Activated naive CD4-positive, alpha-beta T cell treated with anti-CD3 and anti-CD28 coated beads, Interleukin-2, amount 50 U/mL, for 72 hours (primary cell): Measurements from ENCODE around the gene PGBD2. TPM values are rescaled to one million over a fixed set of nuclear protein-coding genes. Genes with fewer than 3 reads are reported as not detected.
"Not testable (repeated sequence)": the region's sequence is repeated elsewhere in the genome, so short reads cannot be mapped to it uniquely, and the experiment has no call there.

Experiments
- ATAC-seq, 2 donors: fragments of 150-1000 bp; cut with Tn5 transposase; 2 replicates each; pipeline ENCODE4 v1.10.0; 2021; ENCODE audit warnings: mild to moderate bottlenecking in 2 of 2, moderate library complexity in 2 of 2
- DNase-seq, 2 donors: peaks; one replicate each; pipeline ENCODE4 v3.0.0; 2021 to 2022; ENCODE audit warnings: low spot score in 2 of 2
- H3K27ac Mint-ChIP-seq, 2 donors: one replicate each; pipeline ENCODE4 v1.8.0; 2022; ENCODE audit warnings: mild to moderate bottlenecking in 2 of 2, mixed read lengths in 2 of 2
- H3K36me3 Mint-ChIP-seq, 2 donors: one replicate each; pipeline ENCODE4 v1.8.0; 2022; ENCODE audit warnings: mixed read lengths in 2 of 2
- H3K9me3 Mint-ChIP-seq, 2 donors: one replicate each; pipeline ENCODE4 v1.8.0; 2022; ENCODE audit warnings: mixed read lengths in 2 of 2
- total RNA-seq, 2 donors: library from RNA; stranded (reverse); gene quantifications; one replicate each; pipeline ENCODE4 v1.2.3, GENCODE V29; 2022

The PGBD2 gene
- total RNA-seq, 2 donors from 2014 or later: 2.5 to 5.9 TPM

DNA sequence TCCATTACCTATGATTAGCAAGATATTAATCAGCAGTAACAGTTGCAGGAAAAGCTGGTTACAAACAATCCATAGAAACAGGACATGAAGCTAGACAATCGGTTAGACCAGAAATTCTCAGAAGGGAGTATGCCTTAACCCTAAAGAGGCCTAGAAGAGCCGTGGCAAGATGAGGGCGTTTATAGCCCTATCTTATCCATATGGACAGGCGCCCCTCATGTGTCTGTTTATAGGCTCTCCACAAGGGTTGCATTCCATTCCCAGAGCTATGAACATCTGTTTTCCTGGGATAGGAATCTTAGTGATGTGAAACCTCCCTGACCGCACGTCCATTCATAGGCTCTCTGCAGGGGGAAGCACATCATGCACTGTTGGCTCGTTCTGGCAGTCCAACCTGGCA is 23.6 kb upstream of the PGBD2 start:
- not testable (repeated sequence) for DNase-seq, H3K36me3 Mint-ChIP-seq, ATAC-seq, H3K27ac Mint-ChIP-seq, H3K9me3 Mint-ChIP-seq

DNA sequence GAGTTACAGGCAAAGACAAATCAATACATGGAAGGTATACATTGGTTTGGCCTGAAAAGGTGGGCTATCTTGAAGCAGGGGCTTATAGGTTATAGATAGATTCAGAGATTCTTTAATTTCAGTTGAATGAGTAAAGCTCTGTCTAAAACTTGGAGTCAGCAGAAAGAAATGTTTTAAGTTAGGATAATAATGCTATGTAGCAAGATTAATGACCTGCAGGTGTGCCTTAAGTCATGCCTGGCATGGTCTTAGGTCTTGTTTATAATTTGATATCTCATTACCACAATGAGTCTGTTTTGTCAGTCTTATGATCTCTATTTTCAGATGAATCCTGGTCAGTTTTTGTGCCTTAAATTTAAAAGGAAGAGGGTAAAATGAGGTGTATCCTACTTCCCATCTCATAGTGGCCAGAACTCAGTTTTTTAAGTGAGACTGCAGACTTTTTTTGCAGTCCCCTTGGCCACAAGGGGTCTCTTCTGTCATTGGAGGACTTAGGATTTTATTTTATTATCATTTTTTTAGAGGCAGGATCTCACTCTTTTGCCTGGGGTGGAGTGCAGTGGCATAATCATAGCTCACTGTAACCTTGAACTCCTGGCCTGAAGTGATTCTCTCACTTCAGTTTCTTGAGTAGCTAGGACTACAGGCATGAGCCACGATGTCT is 21.3 kb upstream of the PGBD2 start:
- Mint-ChIP-seq H3K27ac (no peak overlapping the region), H3K36me3 (no peaks in the 10 kb centered on the region), H3K9me3 (no peaks in the 10 kb centered on the region)
- DNase-seq (no peak), ATAC-seq (no peak)

- Mint-ChIP-seq H3K27ac (no peak overlapping the region), H3K9me3 (no peaks in the 10 kb centered on the region), H3K36me3 (no peaks in the 10 kb centered on the region)
- DNase-seq (no peak), ATAC-seq (no peak)
Observed at GRCh38 chr1:248885646-248886045, 20.4 kb upstream of the PGBD2 start.

- Mint-ChIP-seq H3K36me3 (no peaks in the 10 kb centered on the region), H3K27ac (no peak overlapping the region), H3K9me3 (no peaks in the 10 kb centered on the region)
- ATAC-seq (no peak), DNase-seq (no peak)
Observed at GRCh38 chr1:248886237-248886895, 19.7 kb upstream of the PGBD2 start.

- DNase-seq, H3K9me3 Mint-ChIP-seq, H3K36me3 Mint-ChIP-seq, ATAC-seq, H3K27ac Mint-ChIP-seq: not testable (repeated sequence)
Observed at GRCh38 chr1:248889914-248890243, 16.2 kb upstream of the PGBD2 start.

DNA sequence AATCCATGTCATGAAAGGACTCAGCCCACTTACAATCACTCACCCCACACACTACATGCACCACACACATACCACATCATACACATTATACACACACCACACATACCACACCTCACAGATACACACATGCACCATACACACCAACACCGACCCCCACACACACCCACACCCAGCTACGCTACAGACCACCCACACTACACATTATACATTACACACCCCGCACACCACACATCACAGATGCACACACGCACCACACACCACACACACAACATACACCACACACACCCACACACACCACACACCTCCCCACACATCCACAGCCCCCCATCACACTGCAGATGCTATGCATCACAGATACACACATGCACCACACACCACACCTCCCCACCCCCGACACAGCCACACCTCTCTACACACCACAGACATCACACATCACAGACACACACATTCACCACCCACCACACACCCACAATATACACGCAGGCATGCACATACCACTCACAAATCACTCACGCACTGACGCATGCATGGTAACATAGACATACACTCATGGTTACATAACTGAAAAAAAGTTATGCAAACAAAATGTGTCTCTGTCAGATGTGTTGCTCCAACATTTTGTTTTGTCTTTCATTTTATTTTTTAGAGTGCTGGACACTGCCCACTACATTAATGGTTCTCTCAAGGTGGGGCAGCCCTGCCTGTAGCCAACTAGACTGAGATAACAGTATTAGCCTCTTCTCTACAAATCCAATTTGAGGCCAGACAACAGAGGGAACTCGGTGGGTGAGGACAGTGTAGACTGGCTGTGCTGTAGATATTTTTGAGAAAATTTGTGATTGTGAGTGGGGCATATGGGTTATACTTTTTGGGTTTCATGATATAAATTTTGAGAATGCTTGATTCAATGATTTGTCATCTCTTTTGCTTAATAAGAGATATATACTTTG is 15.2 kb upstream of the PGBD2 start:
- H3K36me3 Mint-ChIP-seq: no peaks in the 10 kb centered on the region
- H3K9me3 Mint-ChIP-seq: no peaks in the 10 kb centered on the region
- ATAC-seq: peak; percentile 24 to 35
- no peak for DNase-seq
- H3K27ac Mint-ChIP-seq: no peak overlapping the region

- ATAC-seq: no peak
Observed at GRCh38 chr1:248891758-248892157, 14.3 kb upstream of the PGBD2 start.

DNA sequence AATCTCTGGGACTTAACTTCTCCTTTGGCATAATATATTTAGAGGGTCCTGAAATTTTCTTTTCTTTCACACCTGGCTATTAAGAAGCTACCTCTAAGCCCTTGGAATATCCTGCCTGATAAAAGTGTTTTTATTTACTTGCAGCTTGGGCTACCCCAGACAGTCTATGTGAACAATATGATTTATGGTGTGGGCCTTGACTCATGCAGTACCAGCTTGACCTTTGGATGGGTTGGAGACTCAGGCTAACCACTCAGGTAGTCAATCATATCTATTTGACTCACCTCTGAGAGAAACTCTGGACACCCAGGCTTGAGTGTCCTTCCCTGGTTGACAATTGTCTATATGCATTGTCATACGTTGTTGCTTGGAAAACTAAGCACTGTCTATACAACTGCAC is 13.4 kb upstream of the PGBD2 start:
- Mint-ChIP-seq H3K9me3 (no peaks in the 10 kb centered on the region), H3K27ac (no peak overlapping the region), H3K36me3 (no peaks in the 10 kb centered on the region)
- ATAC-seq: peak in 1 of 2 donors; percentile 56
- DNase-seq: no peak

More at GRCh38 chr1:248891758-248892157, 14.3 kb upstream of the PGBD2 start:
- H3K36me3 Mint-ChIP-seq: no peaks in the 10 kb centered on the region
- H3K9me3 Mint-ChIP-seq: no peaks in the 10 kb centered on the region
- DNase-seq: no peak
- no peak overlapping the region for H3K27ac Mint-ChIP-seq

DNA sequence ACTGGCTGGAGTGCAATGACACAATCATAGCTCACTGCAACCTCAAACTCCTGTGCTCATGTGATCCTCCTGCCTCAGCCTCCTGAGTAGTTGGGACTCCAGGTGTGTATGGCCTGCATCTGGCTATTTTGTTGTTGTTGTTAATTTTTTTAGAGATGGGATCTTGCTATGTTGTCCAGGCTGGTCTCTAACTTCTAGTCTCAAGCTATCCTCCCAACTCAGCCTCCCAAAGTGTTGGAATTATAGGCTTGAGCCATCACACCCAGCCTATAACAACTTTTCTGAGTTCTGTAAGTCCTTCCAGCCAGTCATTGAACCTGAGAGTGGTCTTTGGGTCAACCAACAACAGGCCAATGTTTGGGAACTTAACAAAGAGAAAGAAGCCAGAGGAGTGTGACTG is 11.2 kb upstream of the PGBD2 start:
- H3K27ac Mint-ChIP-seq: no peak overlapping the region
- no peaks in the 10 kb centered on the region for H3K36me3 Mint-ChIP-seq
- H3K9me3 Mint-ChIP-seq: no peaks in the 10 kb centered on the region
- ATAC-seq (no peak), DNase-seq (no peak)

DNA sequence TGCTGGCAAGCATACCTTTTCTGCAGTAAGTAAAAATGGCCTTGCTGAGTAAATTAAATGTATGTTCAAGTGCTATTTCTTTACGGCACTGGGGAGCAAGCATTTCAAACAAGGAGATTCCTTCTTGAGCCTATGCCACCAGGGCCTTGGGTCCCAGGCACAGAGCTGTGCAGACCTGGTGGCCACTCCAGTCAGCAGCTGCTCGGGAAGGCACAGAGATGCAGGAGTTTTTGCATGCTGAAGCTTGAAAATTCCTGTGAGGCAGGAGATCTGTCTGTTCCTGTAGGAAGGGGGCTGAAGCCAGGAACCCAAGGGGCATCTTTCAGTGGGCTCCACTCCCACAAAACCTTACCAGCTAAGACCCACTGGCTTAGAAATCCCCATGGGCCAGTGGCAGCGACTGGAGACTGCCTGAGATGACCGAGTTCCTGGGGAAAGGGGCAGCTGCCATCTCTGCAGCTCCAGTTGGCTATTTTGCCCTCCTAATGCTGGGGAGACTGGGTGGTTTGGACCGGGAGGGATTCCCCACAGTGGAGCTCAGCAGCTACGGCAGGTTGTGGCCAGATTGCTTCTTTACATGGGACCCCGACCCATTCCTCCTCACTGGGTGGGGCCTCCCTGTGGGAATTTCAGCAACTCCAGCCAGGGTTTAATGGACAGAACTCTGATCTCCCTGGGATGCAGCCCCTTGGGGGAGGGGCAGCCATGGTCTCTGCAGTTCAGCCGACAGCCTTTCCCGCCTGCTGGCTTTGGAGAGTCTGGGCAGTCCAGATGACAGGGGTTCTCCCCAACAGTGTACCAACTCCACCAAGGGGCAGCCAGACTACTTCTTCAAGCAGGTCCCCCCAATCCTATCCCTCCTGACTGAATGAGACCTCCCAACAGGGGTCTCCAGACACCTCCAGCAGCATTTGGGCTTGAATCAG is 8.4 kb upstream of the PGBD2 start:
- Mint-ChIP-seq H3K9me3 (no peaks in the 10 kb centered on the region), H3K27ac (no peak overlapping the region), H3K36me3 (no peaks in the 10 kb centered on the region)
- ATAC-seq (no peak), DNase-seq (no peak)

- Mint-ChIP-seq H3K9me3 (no peaks in the 10 kb centered on the region), H3K27ac (no peak overlapping the region), H3K36me3 (no peaks in the 10 kb centered on the region)
- ATAC-seq: no peak
- DNase-seq: no peak
Observed at GRCh38 chr1:248900637-248901036, 5.4 kb upstream of the PGBD2 start.

DNA sequence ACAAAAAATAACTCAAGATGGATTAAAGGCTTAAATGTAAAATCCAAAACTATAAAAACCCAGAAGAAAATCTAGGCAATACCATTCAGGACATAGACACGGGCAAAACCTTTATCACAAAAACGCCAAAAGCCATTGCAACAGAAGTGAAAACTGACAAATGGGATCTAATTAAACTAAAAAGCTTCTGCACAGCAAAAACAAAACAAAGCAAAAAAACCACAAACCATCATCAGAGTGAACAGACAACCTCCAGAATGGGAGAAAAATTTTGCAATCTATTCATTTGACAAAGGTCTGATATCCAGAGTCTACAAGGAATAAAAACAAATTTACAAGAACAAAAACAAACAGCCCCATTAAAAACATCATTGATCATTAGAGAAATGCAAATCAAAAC is 4.5 kb upstream of the PGBD2 start:
- no peak for ATAC-seq
- no peak for DNase-seq
- Mint-ChIP-seq H3K36me3 (no peaks in the 10 kb centered on the region), H3K27ac (no peak overlapping the region), H3K9me3 (no peaks in the 10 kb centered on the region)

DNA sequence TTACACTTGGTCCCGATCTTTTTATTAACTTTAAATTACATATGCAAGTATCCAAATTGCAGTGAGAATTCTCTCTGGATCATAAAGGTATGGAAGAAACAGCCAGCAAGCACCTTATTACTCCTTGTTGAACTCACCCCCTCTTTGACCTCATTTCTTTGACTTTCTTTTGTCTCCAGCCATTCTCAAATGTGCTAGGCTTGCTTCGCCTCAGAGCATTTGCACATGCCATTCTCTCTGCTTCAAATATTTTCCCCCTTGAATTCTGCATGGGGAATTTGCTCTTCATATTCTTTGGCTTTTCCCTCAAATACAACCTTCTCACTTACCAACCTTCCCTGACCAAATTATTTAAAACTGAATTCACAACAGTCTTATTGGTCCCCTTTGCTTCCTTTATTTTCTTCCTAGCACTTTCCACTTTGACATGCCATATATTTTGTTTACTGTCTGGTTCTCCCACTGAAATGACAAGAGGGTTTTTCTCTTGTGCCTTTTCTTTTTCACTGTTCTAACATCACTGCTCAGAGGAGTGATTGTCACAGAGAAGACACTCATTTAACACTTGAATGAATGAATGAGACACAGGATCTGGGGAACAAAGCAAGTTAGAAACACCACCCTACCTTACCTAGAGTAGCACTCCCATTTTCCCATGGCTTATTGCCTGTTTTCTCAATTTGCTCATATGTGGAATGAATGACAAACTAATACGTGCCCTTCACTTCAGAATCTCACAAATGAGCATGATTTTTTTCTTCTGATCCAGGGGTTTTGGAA is 1.4 kb upstream of the PGBD2 start:
- Mint-ChIP-seq H3K9me3 (no peaks in the 10 kb centered on the region), H3K36me3 (no peaks in the 10 kb centered on the region), H3K27ac (no peak overlapping the region)
- no peak for ATAC-seq
- no peak for DNase-seq

- Mint-ChIP-seq H3K9me3 (no peaks in the 10 kb centered on the region), H3K27ac (peak overlapping the region; percentile 66 to 69), H3K36me3 (no peaks in the 10 kb centered on the region)
- DNase-seq (no peak), ATAC-seq (no peak)
Observed at GRCh38 chr1:248905662-248906008, 400 bp upstream of the PGBD2 start.

DNA sequence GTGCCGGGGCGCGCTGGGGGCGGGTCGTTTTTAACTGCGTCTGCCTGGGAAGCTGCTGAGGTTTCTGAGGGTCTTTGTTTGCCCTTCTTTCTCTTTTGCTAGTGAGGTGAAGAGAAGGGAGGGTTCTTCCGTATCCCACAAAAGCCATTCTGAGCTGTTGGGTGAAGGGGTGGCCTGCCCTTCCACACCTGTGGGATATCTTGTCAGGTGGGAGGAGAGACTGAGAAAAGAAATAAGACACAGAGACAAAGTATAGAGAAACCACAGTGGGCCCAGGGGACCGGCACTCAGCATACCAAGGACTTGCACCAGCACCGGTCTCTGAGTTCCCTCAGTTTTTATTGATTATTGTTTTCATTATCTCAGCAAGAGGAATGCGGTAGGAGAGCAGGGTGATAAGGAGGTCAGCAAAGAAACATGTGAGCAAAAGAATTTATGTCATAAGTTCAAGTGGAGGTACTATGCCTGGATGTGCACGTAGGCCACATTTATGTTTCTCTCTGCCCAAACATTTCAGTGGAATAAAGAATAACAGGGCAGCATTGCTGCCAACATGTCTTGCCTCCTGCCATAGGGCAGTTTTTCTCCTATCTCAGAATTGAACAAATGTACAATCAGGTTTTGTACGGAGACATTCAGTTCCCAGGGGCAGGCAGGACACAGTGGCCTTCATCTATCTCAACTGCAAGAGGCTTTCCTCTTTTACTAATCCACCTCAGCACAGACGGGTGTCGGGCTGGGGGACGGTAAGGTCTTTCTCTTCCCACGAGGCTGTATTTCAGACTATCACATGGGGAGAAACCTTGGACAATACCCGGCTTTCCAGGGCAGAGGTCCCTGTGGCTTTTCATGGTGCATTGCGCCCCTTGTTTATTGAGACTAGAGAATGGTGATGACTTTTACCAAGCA is 972 bp downstream of the PGBD2 start:
- H3K27ac Mint-ChIP-seq: peak overlapping the region; percentile 66 to 97
- DNase-seq (no peak), ATAC-seq (no peak)
- H3K36me3 Mint-ChIP-seq: no peaks in the 10 kb centered on the region
- no peaks in the 10 kb centered on the region for H3K9me3 Mint-ChIP-seq
